Vagina (tissue), 2 donors: ENCODE data around the gene SERPINA4.

Source experiments
- POLR2A ChIP-seq, 2 donors: fragments of 450-650 bp; IDR thresholded peaks; one replicate each; pipeline ENCODE4 v1.6.1; 2017; ENCODE audit warnings: antibody characterized with exemption in 2 of 2, mild to moderate bottlenecking in 2 of 2, moderate library complexity in 2 of 2
- TF ChIP-seq, protein P1 (sequence below), 3 experiments: fragments of 450-650 bp in 2 of 3; fragments of 200-600 bp in 1 of 3; sonication (generic) in 1 of 3; IDR thresholded peaks; one replicate each; pipeline ENCODE4 v1.5.1; 2017 to 2019; ENCODE audit warnings: antibody characterized with exemption in 3 of 3, mild to moderate bottlenecking in 2 of 3, moderate library complexity in 2 of 3

DNA sequence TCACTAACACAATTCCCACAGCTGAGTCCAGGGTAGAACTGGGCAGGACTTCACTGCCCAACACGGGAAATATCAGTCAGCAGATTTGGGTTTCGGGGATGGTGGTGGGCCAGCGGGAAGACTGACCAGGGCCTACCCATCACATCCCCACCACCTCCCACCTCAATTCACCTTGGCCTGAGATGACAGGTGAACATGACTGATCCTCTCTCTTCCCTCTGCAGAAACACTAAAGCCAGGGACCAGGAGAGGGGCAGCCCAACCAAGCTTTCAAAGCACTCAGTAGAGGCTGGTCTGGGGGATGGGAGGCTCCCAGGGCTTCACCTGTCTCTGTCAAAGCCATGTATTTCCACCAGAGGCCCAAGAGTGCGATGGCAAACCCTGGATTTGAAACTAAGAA, 22.3 kb downstream of the SERPINA4 start:
- TF ChIP-seq, protein P1, sequence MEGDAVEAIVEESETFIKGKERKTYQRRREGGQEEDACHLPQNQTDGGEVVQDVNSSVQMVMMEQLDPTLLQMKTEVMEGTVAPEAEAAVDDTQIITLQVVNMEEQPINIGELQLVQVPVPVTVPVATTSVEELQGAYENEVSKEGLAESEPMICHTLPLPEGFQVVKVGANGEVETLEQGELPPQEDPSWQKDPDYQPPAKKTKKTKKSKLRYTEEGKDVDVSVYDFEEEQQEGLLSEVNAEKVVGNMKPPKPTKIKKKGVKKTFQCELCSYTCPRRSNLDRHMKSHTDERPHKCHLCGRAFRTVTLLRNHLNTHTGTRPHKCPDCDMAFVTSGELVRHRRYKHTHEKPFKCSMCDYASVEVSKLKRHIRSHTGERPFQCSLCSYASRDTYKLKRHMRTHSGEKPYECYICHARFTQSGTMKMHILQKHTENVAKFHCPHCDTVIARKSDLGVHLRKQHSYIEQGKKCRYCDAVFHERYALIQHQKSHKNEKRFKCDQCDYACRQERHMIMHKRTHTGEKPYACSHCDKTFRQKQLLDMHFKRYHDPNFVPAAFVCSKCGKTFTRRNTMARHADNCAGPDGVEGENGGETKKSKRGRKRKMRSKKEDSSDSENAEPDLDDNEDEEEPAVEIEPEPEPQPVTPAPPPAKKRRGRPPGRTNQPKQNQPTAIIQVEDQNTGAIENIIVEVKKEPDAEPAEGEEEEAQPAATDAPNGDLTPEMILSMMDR (IDR thresholded peaks at IDR 0.05) = no peak
- no peak for TF ChIP-seq POLR2A (IDR thresholded peaks at IDR 0.05)
